Measurements from ENCODE around the gene SPARCL1.
"Not testable (repeated sequence)": the region's sequence is repeated elsewhere in the genome, so short reads cannot be mapped to it uniquely, and the experiment has no call there.

SPARCL1 gene

DNA sequence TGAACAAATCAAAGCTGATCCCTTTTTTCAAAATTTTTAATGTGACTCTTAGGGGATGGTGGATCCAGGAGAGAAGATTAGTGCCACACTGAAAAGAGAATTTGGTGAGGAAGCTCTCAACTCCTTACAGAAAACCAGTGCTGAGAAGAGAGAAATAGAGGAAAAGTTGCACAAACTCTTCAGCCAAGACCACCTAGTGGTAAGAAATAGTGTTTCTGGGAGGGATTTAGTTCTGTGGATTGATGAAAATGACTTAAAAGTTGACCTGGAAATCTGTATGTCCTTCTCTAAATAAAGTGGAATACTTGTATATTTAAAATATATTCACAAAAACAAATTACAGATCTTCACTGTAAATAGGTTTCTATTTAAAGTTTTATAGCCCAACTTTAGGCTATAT lies 77.6 kb downstream of the SPARCL1 start:
- ChIA-PET POLR2A (no interaction called here), CTCF (interaction anchor here (0.8 to 1.2 kb wide), 2 partner anchors 8 to 14 kb away, joined by 3 to 4 read pairs; no protein-coding TSS in a partner anchor)
- DNase-seq (ENCODE audit: low read depth, low spot score), result no peak
- H3K4me3 ChIP-seq (ENCODE audit: low read depth, low read length), result no peak overlapping the region
- TF ChIP-seq, protein P1, sequence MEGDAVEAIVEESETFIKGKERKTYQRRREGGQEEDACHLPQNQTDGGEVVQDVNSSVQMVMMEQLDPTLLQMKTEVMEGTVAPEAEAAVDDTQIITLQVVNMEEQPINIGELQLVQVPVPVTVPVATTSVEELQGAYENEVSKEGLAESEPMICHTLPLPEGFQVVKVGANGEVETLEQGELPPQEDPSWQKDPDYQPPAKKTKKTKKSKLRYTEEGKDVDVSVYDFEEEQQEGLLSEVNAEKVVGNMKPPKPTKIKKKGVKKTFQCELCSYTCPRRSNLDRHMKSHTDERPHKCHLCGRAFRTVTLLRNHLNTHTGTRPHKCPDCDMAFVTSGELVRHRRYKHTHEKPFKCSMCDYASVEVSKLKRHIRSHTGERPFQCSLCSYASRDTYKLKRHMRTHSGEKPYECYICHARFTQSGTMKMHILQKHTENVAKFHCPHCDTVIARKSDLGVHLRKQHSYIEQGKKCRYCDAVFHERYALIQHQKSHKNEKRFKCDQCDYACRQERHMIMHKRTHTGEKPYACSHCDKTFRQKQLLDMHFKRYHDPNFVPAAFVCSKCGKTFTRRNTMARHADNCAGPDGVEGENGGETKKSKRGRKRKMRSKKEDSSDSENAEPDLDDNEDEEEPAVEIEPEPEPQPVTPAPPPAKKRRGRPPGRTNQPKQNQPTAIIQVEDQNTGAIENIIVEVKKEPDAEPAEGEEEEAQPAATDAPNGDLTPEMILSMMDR (IDR thresholded peaks at IDR 0.05; ENCODE audit: insufficient read depth, low read length, missing control alignments), result no peak

DNA sequence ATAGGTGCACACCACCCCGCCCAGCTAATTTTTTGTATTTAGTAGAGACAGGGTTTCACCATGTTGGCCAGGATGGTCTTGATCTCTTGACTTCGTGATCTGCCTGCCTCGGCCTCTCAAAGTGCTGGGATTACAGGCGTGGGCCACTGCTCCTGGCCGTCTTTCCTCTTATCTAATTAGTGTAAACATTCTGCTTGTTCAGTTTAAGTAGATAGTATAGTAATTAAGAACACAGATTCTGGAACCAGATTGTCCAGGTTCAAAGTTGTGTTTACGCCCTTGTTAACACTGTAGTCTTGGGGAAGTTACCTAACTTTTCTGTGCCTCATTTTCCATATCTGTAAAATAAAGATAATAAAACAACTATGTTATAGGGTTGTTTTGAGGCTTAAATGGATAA lies 82.8 kb downstream of the SPARCL1 start:
- CTCF ChIA-PET; DNase-seq (ENCODE audit: low read depth, low spot score); H3K4me3 ChIP-seq (ENCODE audit: low read depth, low read length): not testable (repeated sequence)
- POLR2A ChIA-PET, result interaction anchor here (0.7 kb wide), 1 partner anchor 55 kb away, joined by 3 read pairs; the partner anchor contains the start of gene HSD17B11

DNA sequence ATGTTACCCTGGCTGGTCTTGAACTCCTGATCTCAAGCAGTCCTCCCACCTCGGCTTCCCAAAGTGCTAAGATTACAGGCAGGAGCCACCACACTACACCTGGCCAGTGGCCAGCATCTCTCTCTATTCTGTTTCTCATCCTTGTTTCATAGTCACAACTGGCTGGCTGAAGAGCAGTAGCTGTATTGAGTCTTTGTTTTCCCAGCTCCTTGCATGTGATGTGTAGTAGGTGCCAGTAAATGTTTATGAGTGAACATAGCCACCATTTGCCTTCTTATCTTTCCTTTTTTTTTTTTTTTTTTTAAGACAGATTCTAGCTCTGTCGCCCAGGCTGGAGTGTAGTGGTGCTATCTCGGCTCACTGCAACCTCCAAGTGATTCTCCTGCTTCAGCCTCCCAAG lies 83.2 kb downstream of the SPARCL1 start:
- DNase-seq (ENCODE audit: low read depth, low spot score), result no peak
- TF ChIP-seq, protein P1 (IDR thresholded peaks at IDR 0.05; ENCODE audit: insufficient read depth, low read length, missing control alignments), result no peak
- ChIA-PET POLR2A (interaction anchor here (0.7 kb wide), 1 partner anchor 55 kb away, joined by 3 read pairs; the partner anchor contains the start of gene HSD17B11), CTCF (no interaction called here)
- H3K4me3 ChIP-seq (ENCODE audit: low read depth, low read length), result no peak overlapping the region

DNA sequence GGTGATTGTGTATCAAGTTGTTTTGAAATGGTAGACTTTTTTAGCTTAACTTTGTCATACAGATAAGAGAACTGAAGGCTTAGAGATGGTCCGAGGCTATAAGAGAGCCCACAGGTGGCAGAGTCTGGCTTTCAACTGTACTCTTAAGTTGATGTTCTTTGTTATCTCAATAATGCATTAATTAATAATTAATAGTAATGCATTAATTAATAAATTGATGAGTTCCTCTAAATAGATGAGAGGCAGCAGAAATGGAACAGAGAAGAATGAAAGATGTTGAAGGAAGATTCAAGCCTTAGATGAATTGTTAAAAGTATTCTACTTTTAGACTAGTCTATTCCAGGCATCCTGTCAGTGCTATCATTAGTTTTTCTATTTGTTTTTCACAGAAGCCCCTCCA lies 84.4 kb downstream of the SPARCL1 start:
- POLR2A ChIA-PET, result no interaction called here

DNA sequence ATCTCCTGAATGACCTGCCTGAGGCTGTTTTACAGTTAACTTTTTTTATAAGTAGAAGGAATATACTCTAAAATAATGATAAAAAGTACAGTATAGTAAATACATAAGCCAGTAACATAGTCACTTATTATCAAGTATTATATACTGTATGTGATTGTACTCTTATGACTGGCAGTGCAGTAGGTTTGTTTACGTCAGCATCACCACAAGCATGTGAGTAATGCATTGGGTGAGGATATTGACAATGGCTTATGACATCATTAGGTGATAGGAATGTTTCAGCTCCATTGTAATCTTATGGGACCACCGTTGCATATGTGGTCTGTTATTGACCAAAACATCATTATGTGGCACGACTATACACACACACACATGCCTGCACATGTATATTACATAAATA lies 86.3 kb downstream of the SPARCL1 start:
- H3K4me3 ChIP-seq (ENCODE audit: low read depth, low read length), result no peak overlapping the region
- DNase-seq (ENCODE audit: low read depth, low spot score), result no peak
- ChIA-PET POLR2A (no interaction called here), CTCF (interaction anchor here (1.0 to 2.3 kb wide), 4 partner anchors 15 to 67 kb away, joined by 3 to 8 read pairs (median 5); no protein-coding TSS in a partner anchor)
- TF ChIP-seq, protein P1 (IDR thresholded peaks at IDR 0.05; ENCODE audit: insufficient read depth, low read length, missing control alignments), result no peak

More for the DNA sequence above, 84.4 kb downstream of the SPARCL1 start:
- no peak for DNase-seq (ENCODE audit: low read depth, low spot score)
- TF ChIP-seq, protein P1 (IDR thresholded peaks at IDR 0.05; ENCODE audit: insufficient read depth, low read length, missing control alignments), result no peak
- H3K4me3 ChIP-seq (ENCODE audit: low read depth, low read length), result no peak overlapping the region
- CTCF ChIA-PET, result interaction anchor here (0.7 to 2.3 kb wide), 4 partner anchors 20 to 91 kb away, joined by 3 to 8 read pairs (median 4); no protein-coding TSS in a partner anchor

DNA sequence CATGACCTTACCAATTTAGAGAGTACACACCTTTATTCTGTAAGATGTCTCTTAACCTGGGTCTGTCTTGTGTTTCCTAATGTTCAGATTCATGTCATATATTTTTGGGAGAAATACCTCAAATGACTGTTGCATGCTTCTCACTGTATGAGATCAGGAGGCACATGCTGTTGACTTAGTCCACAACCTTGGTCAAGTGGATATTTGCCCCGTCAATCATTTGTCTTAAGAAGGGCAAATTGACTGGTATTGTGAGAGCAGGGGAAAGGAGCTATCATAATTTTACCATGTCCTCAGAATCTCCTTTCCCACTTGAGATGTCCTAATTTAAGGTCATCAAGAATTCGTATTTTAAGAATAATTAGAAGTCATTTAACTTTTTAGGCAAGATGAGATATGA lies 95.8 kb downstream of the SPARCL1 start:
- POLR2A ChIA-PET, result no interaction called here
- H3K4me3 ChIP-seq (ENCODE audit: low read depth, low read length), result no peak overlapping the region
- DNase-seq (ENCODE audit: low read depth, low spot score), result no peak
- CTCF ChIA-PET, result interaction anchor here (2.2 kb wide), 1 partner anchor 57 kb away, joined by 8 read pairs; no protein-coding TSS in a partner anchor
- TF ChIP-seq, protein P1 (IDR thresholded peaks at IDR 0.05; ENCODE audit: insufficient read depth, low read length, missing control alignments), result no peak

DNA sequence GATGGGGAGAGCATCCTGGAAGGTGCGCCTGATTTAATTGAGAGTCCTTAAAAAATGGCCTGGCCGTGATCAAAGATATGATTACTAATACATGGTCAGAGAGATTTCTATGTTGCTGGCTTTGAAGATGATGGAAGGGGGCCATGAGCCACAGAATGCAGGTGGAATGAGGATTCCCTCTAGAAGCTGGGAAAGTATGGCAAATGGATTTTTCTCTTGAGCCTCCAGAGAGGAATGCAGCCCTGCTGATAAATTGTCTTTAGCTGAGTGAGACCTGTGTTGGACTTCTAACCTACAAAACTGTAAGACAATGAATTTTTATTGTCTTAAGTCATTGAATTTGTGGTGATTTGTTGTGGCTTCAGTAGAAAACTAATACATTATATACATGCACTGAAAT lies 99.1 kb downstream of the SPARCL1 start:
- no peak overlapping the region for H3K4me3 ChIP-seq (ENCODE audit: low read depth, low read length)
- TF ChIP-seq, protein P1 (IDR thresholded peaks at IDR 0.05; ENCODE audit: insufficient read depth, low read length, missing control alignments), result no peak
- POLR2A ChIA-PET, result no interaction called here
- no peak for DNase-seq (ENCODE audit: low read depth, low spot score)
- CTCF ChIA-PET, result no interaction called here
